ENCODE data around the gene TSPAN9.

The TSPAN9 gene

DNA sequence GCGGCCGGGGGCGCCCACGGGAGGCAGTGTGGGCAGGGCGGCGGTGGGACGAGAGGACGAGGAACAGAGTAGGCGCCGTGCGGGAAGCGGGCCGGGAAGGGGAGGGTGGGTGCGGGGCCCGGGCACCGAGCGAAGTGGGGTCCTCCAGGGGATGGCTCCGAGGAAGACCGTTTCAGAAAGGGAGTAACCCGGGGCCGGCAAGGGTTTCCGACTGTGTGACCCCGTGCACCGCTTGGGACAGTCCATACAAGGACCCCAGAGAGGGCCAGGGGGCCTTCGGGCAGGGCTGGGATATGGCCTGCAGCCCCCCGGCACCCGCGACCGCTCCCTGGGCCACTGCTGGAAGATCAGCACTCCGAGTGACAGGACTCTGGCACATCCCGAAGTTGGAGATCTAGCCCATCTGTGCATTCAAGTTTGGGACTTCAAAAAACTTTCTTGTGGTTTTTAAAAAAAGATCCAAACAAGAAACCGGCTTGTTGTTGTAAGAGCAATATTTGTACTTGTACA lies 448 bp downstream of the TSPAN9 start:
- peak; percentile 44 for DNase-seq (ENCODE audit: low spot score)
- FAIRE-seq: no peak

GRCh38 chr12:3078086-3078820 lies 1.1 kb downstream of the TSPAN9 start:
- FAIRE-seq (peak; percentile 59), DNase-seq (ENCODE audit: low spot score) (no peak)

GRCh38 chr12:3081091-3081490 lies 3.9 kb downstream of the TSPAN9 start:
- DNase-seq (ENCODE audit: low spot score) (no peak), FAIRE-seq (no peak)

- FAIRE-seq (no peak), DNase-seq (ENCODE audit: low spot score) (no peak)
These were observed 4.7 kb downstream of the TSPAN9 start for GRCh38 chr12:3081886-3082285.

- FAIRE-seq: no peak
These were observed 6.2 kb downstream of the TSPAN9 start for GRCh38 chr12:3083241-3083920.

DNA sequence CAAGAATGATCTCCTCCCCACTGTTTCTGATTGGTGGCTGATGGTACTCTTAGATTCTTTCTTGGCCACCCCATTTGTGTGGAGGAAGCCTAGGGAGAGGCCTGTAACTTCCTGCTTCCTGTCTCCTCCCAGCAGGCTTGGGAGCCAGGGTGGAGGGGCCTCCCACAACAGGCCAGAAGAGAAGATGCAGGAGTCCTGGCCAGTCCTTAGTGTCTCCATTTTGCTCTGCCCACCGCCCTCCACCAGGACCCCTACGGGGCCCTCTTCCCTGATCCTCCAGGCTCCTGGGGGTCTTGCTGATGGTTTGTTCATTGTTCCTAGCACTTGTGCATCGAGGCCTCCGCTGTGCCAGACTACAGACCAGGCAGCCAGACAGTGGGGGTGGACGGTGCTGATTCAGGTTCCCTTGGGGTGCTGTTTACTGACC lies 6.8 kb downstream of the TSPAN9 start:
- FAIRE-seq: no peak
- no peak for DNase-seq (ENCODE audit: low spot score)

More at GRCh38 chr12:3083241-3083920, 6.2 kb downstream of the TSPAN9 start:
- DNase-seq (ENCODE audit: low spot score): no peak

GRCh38 chr12:3084742-3085141 lies 7.6 kb downstream of the TSPAN9 start:
- DNase-seq (ENCODE audit: low spot score) (no peak), FAIRE-seq (no peak)

- FAIRE-seq (no peak), DNase-seq (ENCODE audit: low spot score) (no peak)
These were observed 8.4 kb downstream of the TSPAN9 start for GRCh38 chr12:3085341-3086139.

- FAIRE-seq (no peak), DNase-seq (ENCODE audit: low spot score) (no peak)
These were observed 9.0 kb downstream of the TSPAN9 start for GRCh38 chr12:3086211-3086610.

GRCh38 chr12:3086729-3087323 lies 9.6 kb downstream of the TSPAN9 start:
- FAIRE-seq: peak; percentile 79
- no peak for DNase-seq (ENCODE audit: low spot score)

GRCh38 chr12:3087758-3088650 lies 10.8 kb downstream of the TSPAN9 start:
- peak; percentile 35 for FAIRE-seq
- DNase-seq (ENCODE audit: low spot score): no peak

DNA sequence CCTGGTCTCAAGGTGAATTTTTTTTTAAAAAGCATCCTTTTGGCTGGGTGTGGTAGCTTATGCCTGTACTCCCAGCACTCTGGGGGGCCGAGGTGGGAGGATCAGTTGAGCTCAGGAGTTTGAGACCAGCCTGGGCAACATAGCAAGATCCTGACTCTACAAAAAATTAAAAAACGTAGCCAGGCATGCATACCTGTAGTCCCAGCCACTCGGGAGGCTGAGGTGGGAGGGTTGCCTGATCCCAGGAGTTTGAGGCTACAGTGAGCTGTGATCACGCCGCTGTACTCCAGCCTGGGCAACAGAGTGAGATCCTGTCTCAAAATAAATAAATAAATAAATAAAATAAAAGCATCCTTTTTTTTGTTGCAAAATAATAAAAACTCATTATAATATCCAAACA lies 12.4 kb downstream of the TSPAN9 start:
- no peak for FAIRE-seq
- no peak for DNase-seq (ENCODE audit: low spot score)

DNA sequence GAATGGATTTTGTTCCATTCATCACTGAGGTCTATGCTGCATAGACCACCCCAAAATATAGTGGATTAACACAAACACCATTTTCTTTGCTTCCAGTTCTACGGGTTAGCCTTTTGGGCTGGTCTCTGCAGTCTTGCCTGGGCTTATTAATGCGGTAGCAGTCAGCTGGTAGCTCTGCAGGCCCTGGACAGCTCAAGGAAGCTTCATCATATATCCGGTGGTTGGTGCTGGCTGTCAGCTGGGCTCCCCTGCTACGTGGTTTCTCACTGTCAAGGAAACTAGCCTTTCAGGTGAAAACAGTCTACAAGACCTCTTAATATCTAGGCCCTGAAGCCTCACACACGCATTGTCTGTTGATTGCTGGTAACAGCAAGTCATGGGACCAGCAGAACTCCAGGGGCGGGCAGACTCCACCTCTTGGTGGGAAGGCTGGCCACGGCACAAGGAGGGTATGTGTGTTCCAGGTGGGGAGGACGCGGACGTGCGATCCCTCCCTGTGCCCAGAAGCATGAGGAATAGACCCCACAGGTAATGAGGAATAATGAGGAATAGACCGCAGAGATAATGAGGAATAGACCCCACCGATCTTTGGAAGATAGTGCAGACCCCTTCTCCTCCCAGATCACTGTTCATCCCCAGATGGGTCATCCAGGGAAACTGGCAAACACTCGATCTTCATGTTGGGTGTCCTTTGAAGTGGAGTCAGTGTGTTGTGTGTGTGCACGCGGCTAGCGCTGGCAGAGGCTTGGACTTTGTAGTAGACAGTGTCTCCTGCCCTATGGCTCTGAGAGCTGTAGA lies 13.3 kb downstream of the TSPAN9 start:
- DNase-seq (ENCODE audit: low spot score) (no peak), FAIRE-seq (peak; percentile 5)

GRCh38 chr12:3091038-3091319 lies 13.8 kb downstream of the TSPAN9 start:
- no peak for DNase-seq (ENCODE audit: low spot score)

GRCh38 chr12:3091382-3092241 lies 14.4 kb downstream of the TSPAN9 start:
- FAIRE-seq (peak; percentile 66), DNase-seq (ENCODE audit: low spot score) (no peak)

More at GRCh38 chr12:3091038-3091319, 13.8 kb downstream of the TSPAN9 start:
- no peak for FAIRE-seq

- FAIRE-seq (peak; percentile 42), DNase-seq (ENCODE audit: low spot score) (no peak)
These were observed 15.6 kb downstream of the TSPAN9 start for GRCh38 chr12:3092764-3093163.

DNA sequence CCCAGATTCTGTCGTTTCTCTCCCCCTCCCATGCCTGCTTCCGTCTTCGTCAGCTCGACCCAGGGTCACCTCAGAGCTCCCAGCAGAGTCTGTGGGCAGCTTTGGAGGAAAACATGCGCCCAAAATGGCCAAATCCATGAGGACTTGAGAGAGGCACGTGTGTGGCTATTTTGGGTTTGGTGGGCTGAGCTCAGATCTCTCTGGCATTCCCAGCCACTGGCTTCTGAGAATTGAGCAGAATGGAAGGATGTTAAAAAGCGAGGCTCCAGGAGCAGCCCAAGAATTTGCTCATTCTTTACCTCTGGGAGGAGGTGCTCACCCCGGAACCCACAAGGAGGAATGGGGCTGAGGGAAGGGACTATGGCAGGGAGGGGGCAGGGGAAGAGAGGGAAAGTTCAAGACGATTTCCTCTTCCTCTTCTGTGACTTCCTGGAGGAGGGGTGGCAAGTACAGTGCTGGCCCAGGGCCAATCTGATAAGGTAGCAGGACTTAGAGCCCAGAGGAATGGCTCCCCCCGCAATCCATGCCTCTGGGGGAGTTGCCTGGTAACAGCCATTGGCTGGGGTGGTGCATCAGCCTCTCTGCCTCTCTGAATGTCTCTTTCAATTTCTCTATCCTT lies 20.1 kb downstream of the TSPAN9 start:
- no peak for DNase-seq (ENCODE audit: low spot score)
- no peak for FAIRE-seq

GRCh38 chr12:3097836-3098235 lies 20.7 kb downstream of the TSPAN9 start:
- DNase-seq (ENCODE audit: low spot score) (no peak), FAIRE-seq (peak; percentile 62)
